B cell (primary cell): ENCODE data around the gene ALX1. TPM values are rescaled to one million over a fixed set of nuclear protein-coding genes. Genes with fewer than 3 reads are reported as not detected.
"Not testable (repeated sequence)": the region's sequence is repeated elsewhere in the genome, so short reads cannot be mapped to it uniquely, and the experiment has no call there.

Experiments used
- ATAC-seq: fragments of 200-7000 bp; cut with Tn5 transposase; one replicate; pipeline ENCODE4 v1.10.0; 2021; ENCODE audit warnings: low read depth, mild to moderate bottlenecking, moderate number of reproducible peaks, moderate library complexity
- CTCF ChIA-PET: fragments of 350-600 bp; sonication (Branson Sonifier 250); formaldehyde crosslinking; loops from one replicate; lab custom pipeline; 2021; ENCODE audit warnings: antibody characterized with exemption, inconsistent platforms; lab: Charles Lee
- POLR2A ChIA-PET: fragments of 350-600 bp; sonication (Branson Sonifier 250); formaldehyde crosslinking; loops from one replicate; lab custom pipeline; 2021; ENCODE audit warnings: antibody characterized with exemption; lab: Charles Lee
- DNase-seq: peaks from one replicate; pipeline ENCODE4 v3.0.0; 2013
- H2AFZ ChIP-seq: 2 replicates; pipeline ENCODE4 v1.6.1; 2012; ENCODE audit warnings: mild to moderate bottlenecking, low read depth, low read length; ENCODE audit not compliant: insufficient read depth, poor library complexity, severe bottlenecking
- H3K27ac ChIP-seq, 2 donors: 1 replicate in 1 of 2; 2 replicates in 1 of 2; pipeline ENCODE4 v1.5.1; 2012 to 2013; ENCODE audit warnings: low read length in 2 of 2, mild to moderate bottlenecking in 2 of 2, moderate library complexity in 1 of 2
- H3K27me3 ChIP-seq, 4 experiments: fragments of 200-600 bp in 1 of 4; sonication (generic) in 1 of 4; replicated peaks in 1 of 4; 1 replicate in 2 of 4; 2 replicates in 2 of 4; pipeline versions ENCODE4 v1.6.1 to v1.7.0; 2013 to 2016; ENCODE audit warnings: low read length in 3 of 4, mild to moderate bottlenecking in 2 of 4, mixed read lengths in 1 of 4, moderate library complexity in 1 of 4; ENCODE audit not compliant: insufficient read depth in 4 of 4, control insufficient read depth in 3 of 4; ENCODE audit errors: control extremely low read depth in 1 of 4
- H3K36me3 ChIP-seq, 2 experiments: replicated peaks in 1 of 2; 1 replicate in 1 of 2; 2 replicates in 1 of 2; pipeline versions ENCODE4 v1.6.1 to v1.7.1; 2013; ENCODE audit warnings: low read length in 1 of 2; ENCODE audit not compliant: insufficient read depth in 2 of 2, control insufficient read depth in 1 of 2; ENCODE audit errors: control extremely low read depth in 1 of 2, extremely low read depth in 1 of 2
- H3K4me1 ChIP-seq, 2 donors: fragments of 200-600 bp in 1 of 2; sonication (generic) in 1 of 2; 1 replicate in 1 of 2; 2 replicates in 1 of 2; pipeline versions ENCODE4 v1.5.1 to v1.6.1; 2013 to 2017; ENCODE audit warnings: low read length in 2 of 2; ENCODE audit not compliant: control insufficient read depth in 2 of 2, insufficient read depth in 2 of 2
- H3K4me2 ChIP-seq: replicated peaks from 2 replicates; pipeline ENCODE3; 2012; ENCODE audit warnings: mild to moderate bottlenecking, low read depth, low read length; ENCODE audit not compliant: poor library complexity, severe bottlenecking
- H3K4me3 ChIP-seq, 5 experiments: fragments of 200-600 bp in 1 of 5; sonication (generic) in 1 of 5; 1 replicate in 3 of 5; 2 replicates in 2 of 5; pipeline versions ENCODE4 v1.5.1 to v1.7.0; 2011 to 2016; ENCODE audit warnings: low read length in 4 of 5, mild to moderate bottlenecking in 4 of 5, low read depth in 2 of 5, control low read depth in 1 of 5, moderate library complexity in 1 of 5; ENCODE audit not compliant: insufficient read depth in 1 of 5; ENCODE audit errors: control extremely low read depth in 1 of 5, extremely low read depth in 1 of 5
- H3K79me2 ChIP-seq: fragments of 200-600 bp; sonication (generic); one replicate; pipeline ENCODE4 v1.6.0; 2016; ENCODE audit warnings: low read length; ENCODE audit not compliant: control insufficient read depth, insufficient read depth
- H3K9ac ChIP-seq: fragments of 200-600 bp; sonication (generic); 2 replicates; pipeline ENCODE4 v1.6.1; 2017; ENCODE audit warnings: mild to moderate bottlenecking, low read length, moderate library complexity
- H3K9me3 ChIP-seq, 3 donors: one replicate each; pipeline versions ENCODE4 v1.6.1 to v1.7.1; 2013; ENCODE audit warnings: low read length in 2 of 3; ENCODE audit not compliant: control insufficient read depth in 2 of 3, insufficient read depth in 1 of 3; ENCODE audit errors: control extremely low read depth in 1 of 3
- H4K20me1 ChIP-seq: 2 replicates; pipeline ENCODE4 v1.6.0; 2012; ENCODE audit warnings: mild to moderate bottlenecking, low read length; ENCODE audit not compliant: insufficient read depth, control insufficient read depth, poor library complexity, severe bottlenecking
- H3K27ac Mint-ChIP-seq: one replicate; pipeline ENCODE4 v1.8.0; 2021; ENCODE audit warnings: mixed read lengths
- H3K27me3 Mint-ChIP-seq: one replicate; pipeline ENCODE4 v1.8.0; 2021; ENCODE audit warnings: mixed read lengths
- H3K4me1 Mint-ChIP-seq: one replicate; pipeline ENCODE4 v1.8.0; 2021; ENCODE audit warnings: mixed read lengths
- H3K4me3 Mint-ChIP-seq: one replicate; pipeline ENCODE4 v1.8.0; 2021; ENCODE audit warnings: mixed read lengths
- H3K9me3 Mint-ChIP-seq: one replicate; pipeline ENCODE4 v1.8.0; 2022; ENCODE audit warnings: mixed read lengths; ENCODE audit not compliant: insufficient read depth
- EZH2 ChIP-seq: IDR thresholded peaks from 2 replicates; pipeline ENCODE4 v1.6.1; 2012; ENCODE audit warnings: borderline replicate concordance, low read depth, mild to moderate bottlenecking, moderate library complexity, low read length; ENCODE audit not compliant: insufficient read depth, poor library complexity, severe bottlenecking
- WGBS: methylation state at CpG from one replicate; pipeline ENCODE4 v1.1.5; 2013; ENCODE audit warnings: missing lambda C conversion rate; ENCODE audit not compliant: insufficient coverage; 5-methylcytosine and 5-hydroxymethylcytosine counted together
- intact Hi-C: fragments of 100-400 bp; cut with micrococcal nuclease; formaldehyde crosslinking; loops from one replicate; pipeline ENCODE4 v1.10.0; 2022
- polyA plus RNA-seq: library from polyadenylated mRNA; depleted of rRNA; stranded (reverse); fragments of >200 nt; gene quantifications from 2 replicates; pipeline ENCODE4 v1.2.3, GENCODE V29; 2012
- total RNA-seq, 2 donors: library from RNA; stranded (reverse); fragments of 120-200 nt in 1 of 2; gene quantifications; 1 replicate in 1 of 2; 2 replicates in 1 of 2; pipeline versions ENCODE4 v1.2.3 to v1.2.4, GENCODE V29; 2013 to 2022
- TF ChIP-seq, protein P1 (sequence below): fragments of 200-600 bp; IDR thresholded peaks from one replicate; pipeline ENCODE4 v1.8.0; 2022; ENCODE audit warnings: antibody characterized with exemption, mild to moderate bottlenecking

The ALX1 gene
- total and polyA plus RNA-seq, 2 donors (not counting 1 experiment from before 2014, with no cell fraction given) = not detected

DNA sequence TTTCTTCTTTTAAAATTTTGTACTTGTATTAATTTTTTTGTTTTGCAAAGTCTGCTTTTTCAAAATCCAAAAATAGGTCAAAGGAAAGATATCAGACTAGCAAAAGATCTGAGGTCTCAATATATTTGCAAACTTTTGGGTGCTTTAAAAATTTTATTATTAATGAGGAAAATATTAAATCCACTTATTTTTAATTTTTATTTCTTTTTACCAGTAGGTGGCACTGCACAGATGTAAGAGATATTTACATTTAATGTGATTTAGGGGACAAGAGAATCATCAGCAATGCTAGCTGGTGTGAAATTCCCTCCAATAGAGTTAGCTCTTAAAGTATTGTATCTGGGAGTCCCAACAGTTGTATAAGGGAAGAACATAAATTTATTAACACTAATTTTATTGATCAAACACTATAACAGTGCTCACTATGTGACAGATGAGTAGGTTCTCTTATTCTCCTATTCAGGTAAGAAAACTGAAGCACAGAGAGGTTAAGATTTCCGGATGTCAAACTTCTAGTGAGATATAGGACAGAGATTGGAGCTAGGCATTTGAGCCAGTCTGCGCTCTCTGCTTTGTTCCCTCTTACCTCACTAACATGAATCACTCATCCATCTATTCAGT lies 30.5 kb downstream of the ALX1 start:
- CTCF ChIA-PET = no interaction called here

DNA sequence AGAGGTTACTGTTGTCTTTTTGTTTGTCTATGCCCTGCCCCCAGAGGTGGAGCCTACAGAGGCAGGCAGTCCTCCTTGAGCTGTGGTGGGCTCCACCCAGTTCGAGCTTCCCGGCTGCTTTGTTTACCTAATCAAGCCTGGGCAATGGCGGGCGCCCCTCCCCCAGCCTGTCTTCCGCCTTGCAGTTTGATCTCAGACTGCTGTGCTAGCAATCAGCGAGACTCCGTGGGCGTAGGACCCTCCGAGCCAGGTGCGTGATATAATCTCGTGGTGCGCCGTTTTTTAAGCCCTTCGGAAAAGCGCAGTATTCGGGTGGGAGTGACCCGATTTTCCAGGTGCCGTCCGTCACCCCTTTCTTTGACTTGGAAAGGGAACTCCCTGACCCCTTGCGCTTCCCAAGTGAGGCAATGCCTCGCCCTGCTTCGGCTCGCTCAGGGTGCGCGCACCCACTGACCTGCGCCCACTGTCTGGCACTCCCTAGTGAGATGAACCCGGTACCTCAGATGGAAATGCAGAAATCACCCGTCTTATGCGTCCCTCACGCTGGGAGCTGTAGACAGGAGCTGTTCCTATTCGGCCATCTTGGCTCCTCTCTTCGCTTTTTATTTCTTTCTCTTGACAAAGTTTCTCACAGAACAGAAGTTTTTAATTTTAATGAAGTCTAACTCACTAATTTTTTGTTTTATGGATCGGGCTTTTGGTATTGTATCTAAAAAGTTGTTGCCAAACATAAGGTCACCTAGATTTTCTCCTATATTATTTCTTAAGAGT lies 38.0 kb downstream of the ALX1 start:
- H3K4me3 Mint-ChIP-seq, H3K9me3 ChIP-seq, H3K36me3 ChIP-seq, H3K9me3 Mint-ChIP-seq, H3K4me2 ChIP-seq, H3K9ac ChIP-seq, ATAC-seq, H3K4me1 ChIP-seq, H3K27ac ChIP-seq, H4K20me1 ChIP-seq, CTCF ChIA-PET, POLR2A ChIA-PET, H3K27me3 Mint-ChIP-seq, DNase-seq, H3K27ac Mint-ChIP-seq, H3K79me2 ChIP-seq, H3K4me3 ChIP-seq, H3K4me1 Mint-ChIP-seq, intact Hi-C loops, H3K27me3 ChIP-seq, H2AFZ ChIP-seq: not testable (repeated sequence)
- 94% methylated on average over 25 of the region's 33 CpGs for WGBS

More for the DNA sequence above, 30.5 kb downstream of the ALX1 start:
- Histone ChIP-seq H3K27me3 (no peaks in the 10 kb centered on the region), H3K36me3 (no peaks in the 10 kb centered on the region), H3K4me1 (no peaks in the 10 kb centered on the region), H3K4me3 (no peak overlapping the region), H3K4me2 (no peak overlapping the region), H3K79me2 (no peaks in the 10 kb centered on the region), H4K20me1 (no peaks in the 10 kb centered on the region), H3K27ac (no peak overlapping the region), H2AFZ (no peak overlapping the region), H3K9me3 (no peaks in the 10 kb centered on the region), H3K9ac (no peak overlapping the region)
- TF ChIP-seq EZH2 = no peak
- TF ChIP-seq, protein P1, sequence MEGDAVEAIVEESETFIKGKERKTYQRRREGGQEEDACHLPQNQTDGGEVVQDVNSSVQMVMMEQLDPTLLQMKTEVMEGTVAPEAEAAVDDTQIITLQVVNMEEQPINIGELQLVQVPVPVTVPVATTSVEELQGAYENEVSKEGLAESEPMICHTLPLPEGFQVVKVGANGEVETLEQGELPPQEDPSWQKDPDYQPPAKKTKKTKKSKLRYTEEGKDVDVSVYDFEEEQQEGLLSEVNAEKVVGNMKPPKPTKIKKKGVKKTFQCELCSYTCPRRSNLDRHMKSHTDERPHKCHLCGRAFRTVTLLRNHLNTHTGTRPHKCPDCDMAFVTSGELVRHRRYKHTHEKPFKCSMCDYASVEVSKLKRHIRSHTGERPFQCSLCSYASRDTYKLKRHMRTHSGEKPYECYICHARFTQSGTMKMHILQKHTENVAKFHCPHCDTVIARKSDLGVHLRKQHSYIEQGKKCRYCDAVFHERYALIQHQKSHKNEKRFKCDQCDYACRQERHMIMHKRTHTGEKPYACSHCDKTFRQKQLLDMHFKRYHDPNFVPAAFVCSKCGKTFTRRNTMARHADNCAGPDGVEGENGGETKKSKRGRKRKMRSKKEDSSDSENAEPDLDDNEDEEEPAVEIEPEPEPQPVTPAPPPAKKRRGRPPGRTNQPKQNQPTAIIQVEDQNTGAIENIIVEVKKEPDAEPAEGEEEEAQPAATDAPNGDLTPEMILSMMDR = peak; percentile 65
- H3K9me3 Mint-ChIP-seq = no peaks in the 10 kb centered on the region
- no peak overlapping the region for H3K27ac Mint-ChIP-seq
- no peaks in the 10 kb centered on the region for H3K27me3 Mint-ChIP-seq
- no CpG with 5 or more reads among the region's 2 CpGs for WGBS
- POLR2A ChIA-PET = no interaction called here
- no peaks in the 10 kb centered on the region for H3K4me1 Mint-ChIP-seq
- DNase-seq (no peak), ATAC-seq (no peak)
- H3K4me3 Mint-ChIP-seq = no peak overlapping the region
- intact Hi-C loops = no loop called here
